Measurements from ENCODE around the gene EGFR.

The EGFR gene

GRCh38 chr7:55206235-55207029 is 187.6 kb downstream of the EGFR start:
- DNase-seq (ENCODE audit: low read depth in 2 of 2, low spot score in 1 of 2) = no peak

- DNase-seq (ENCODE audit: low read depth in 2 of 2, low spot score in 1 of 2) = no peak
Measured at GRCh38 chr7:55207436-55208125, 188.8 kb downstream of the EGFR start.

GRCh38 chr7:55209366-55209765 is 190.5 kb downstream of the EGFR start:
- no peak for DNase-seq (ENCODE audit: low read depth in 2 of 2, low spot score in 1 of 2)

GRCh38 chr7:55210176-55210575 is 191.4 kb downstream of the EGFR start:
- DNase-seq (ENCODE audit: low read depth in 2 of 2, low spot score in 1 of 2) = no peak

- no peak for DNase-seq (ENCODE audit: low read depth in 2 of 2, low spot score in 1 of 2)
Measured at GRCh38 chr7:55210716-55211115, 191.9 kb downstream of the EGFR start.

- no peak for DNase-seq (ENCODE audit: low read depth in 2 of 2, low spot score in 1 of 2)
Measured at GRCh38 chr7:55211726-55212125, 192.9 kb downstream of the EGFR start.

GRCh38 chr7:55212176-55212575 is 193.4 kb downstream of the EGFR start:
- no peak for DNase-seq (ENCODE audit: low read depth in 2 of 2, low spot score in 1 of 2)

- no peak for DNase-seq (ENCODE audit: low read depth in 2 of 2, low spot score in 1 of 2)
Measured at GRCh38 chr7:55212838-55213237, 194.0 kb downstream of the EGFR start.

- DNase-seq (ENCODE audit: low read depth in 2 of 2, low spot score in 1 of 2) = no peak
Measured at GRCh38 chr7:55214707-55215106, 195.9 kb downstream of the EGFR start.

- DNase-seq (ENCODE audit: low read depth in 2 of 2, low spot score in 1 of 2) = no peak
Measured at GRCh38 chr7:55223023-55223422, 204.2 kb downstream of the EGFR start.

GRCh38 chr7:55224111-55224510 is 205.3 kb downstream of the EGFR start:
- DNase-seq (ENCODE audit: low read depth in 2 of 2, low spot score in 1 of 2) = no peak

- DNase-seq (ENCODE audit: low read depth in 2 of 2, low spot score in 1 of 2) = no peak
Measured at GRCh38 chr7:55224810-55225209, 206.0 kb downstream of the EGFR start.

GRCh38 chr7:55230014-55230413 is 211.2 kb downstream of the EGFR start:
- DNase-seq (ENCODE audit: low read depth in 2 of 2, low spot score in 1 of 2) = no peak

- DNase-seq (ENCODE audit: low read depth in 2 of 2, low spot score in 1 of 2) = no peak
Measured at GRCh38 chr7:55231736-55232280, 213.0 kb downstream of the EGFR start.

- DNase-seq (ENCODE audit: low read depth in 2 of 2, low spot score in 1 of 2) = no peak
Measured at GRCh38 chr7:55233001-55233400, 214.2 kb downstream of the EGFR start.

- DNase-seq (ENCODE audit: low read depth in 2 of 2, low spot score in 1 of 2) = no peak
Measured at GRCh38 chr7:55234408-55234807, 215.6 kb downstream of the EGFR start.

GRCh38 chr7:55235115-55235514 is 216.3 kb downstream of the EGFR start:
- DNase-seq (ENCODE audit: low read depth in 2 of 2, low spot score in 1 of 2) = no peak

- DNase-seq (ENCODE audit: low read depth in 2 of 2, low spot score in 1 of 2) = no peak
Measured at GRCh38 chr7:55235801-55236200, 217.0 kb downstream of the EGFR start.

GRCh38 chr7:55236476-55236875 is 217.7 kb downstream of the EGFR start:
- no peak for DNase-seq (ENCODE audit: low read depth in 2 of 2, low spot score in 1 of 2)

GRCh38 chr7:55237156-55237893 is 218.5 kb downstream of the EGFR start:
- DNase-seq (ENCODE audit: low read depth in 2 of 2, low spot score in 1 of 2) = no peak

GRCh38 chr7:55239406-55239805 is 220.6 kb downstream of the EGFR start:
- no peak for DNase-seq (ENCODE audit: low read depth in 2 of 2, low spot score in 1 of 2)
